Measurements from ENCODE around the gene ALDH3A2.
A peak's percentile ranks its signal among the peaks of the same experiment; 100 is the strongest.

The ALDH3A2 gene

GRCh38 chr17:19717031-19717360 is 68.4 kb downstream of the ALDH3A2 start:
- no peak for DNase-seq

GRCh38 chr17:19717411-19717908 is 68.9 kb downstream of the ALDH3A2 start:
- no peak for DNase-seq

GRCh38 chr17:19718041-19718612 is 69.6 kb downstream of the ALDH3A2 start:
- no peak for DNase-seq

- DNase-seq, result no peak
Observed at GRCh38 chr17:19718613-19719354, 70.2 kb downstream of the ALDH3A2 start.

- no peak for DNase-seq
Observed at GRCh38 chr17:19719355-19720209, 71.0 kb downstream of the ALDH3A2 start.

- no peak for DNase-seq
Observed at GRCh38 chr17:19720210-19720475, 71.6 kb downstream of the ALDH3A2 start.

GRCh38 chr17:19720631-19721426 is 72.3 kb downstream of the ALDH3A2 start:
- DNase-seq, result no peak

- DNase-seq, result no peak
Observed at GRCh38 chr17:19723964-19724363, 75.4 kb downstream of the ALDH3A2 start.

- peak; percentile 30 for DNase-seq
Observed at GRCh38 chr17:19724501-19725420, 76.2 kb downstream of the ALDH3A2 start.

- no peak for DNase-seq
Observed at GRCh38 chr17:19725486-19725885, 76.9 kb downstream of the ALDH3A2 start.

GRCh38 chr17:19726631-19727376 is 78.3 kb downstream of the ALDH3A2 start:
- no peak for DNase-seq
